ENCODE data around the gene ADD2.
A peak's percentile ranks its signal among the peaks of the same experiment; 100 is the strongest.

Gene ADD2

GRCh38 chr2:70718736-70719135 is 49.3 kb downstream of the ADD2 start:
- DNase-seq: no peak

- DNase-seq: no peak
Measured at GRCh38 chr2:70718241-70718640, 49.8 kb downstream of the ADD2 start.

- no peak for DNase-seq
Measured at GRCh38 chr2:70717431-70718038, 50.5 kb downstream of the ADD2 start.

- no peak for DNase-seq
Measured at GRCh38 chr2:70716951-70717350, 51.0 kb downstream of the ADD2 start.

GRCh38 chr2:70716131-70716743 is 51.8 kb downstream of the ADD2 start:
- DNase-seq: no peak

GRCh38 chr2:70715071-70715985 is 52.7 kb downstream of the ADD2 start:
- peak in 1 of 3 experiments; percentile 7 for DNase-seq

- no peak for DNase-seq
Measured at GRCh38 chr2:70714141-70714905, 53.7 kb downstream of the ADD2 start.

GRCh38 chr2:70712916-70713315 is 55.1 kb downstream of the ADD2 start:
- no peak for DNase-seq

- DNase-seq: no peak
Measured at GRCh38 chr2:70711191-70711590, 56.8 kb downstream of the ADD2 start.

GRCh38 chr2:70710038-70710690 is 57.8 kb downstream of the ADD2 start:
- DNase-seq: no peak

GRCh38 chr2:70709275-70710037 is 58.5 kb downstream of the ADD2 start:
- no peak for DNase-seq

GRCh38 chr2:70708376-70709199 is 59.4 kb downstream of the ADD2 start:
- DNase-seq: no peak

GRCh38 chr2:70707706-70708105 is 60.3 kb downstream of the ADD2 start:
- no peak for DNase-seq

GRCh38 chr2:70706026-70706795 is 61.8 kb downstream of the ADD2 start:
- no peak for DNase-seq

GRCh38 chr2:70705160-70705850 is 62.7 kb downstream of the ADD2 start:
- DNase-seq: no peak

- DNase-seq: no peak
Measured at GRCh38 chr2:70703900-70704549, 64.0 kb downstream of the ADD2 start.

- DNase-seq: no peak
Measured at GRCh38 chr2:70702711-70703395, 65.1 kb downstream of the ADD2 start.

- DNase-seq: no peak
Measured at GRCh38 chr2:70698847-70699246, 69.2 kb downstream of the ADD2 start.

All from NCI-H1417 (cell line).